HL-60/S4 (cell line): ENCODE data around the gene SF3A2.
"Not testable (repeated sequence)": the region's sequence is repeated elsewhere in the genome, so short reads cannot be mapped to it uniquely, and the experiment has no call there.

Experiments used
- in situ Hi-C: fragments of 300-500 bp; cut with MboI; formaldehyde crosslinking; loops from 2 replicates; pipeline ENCODE4 v1.14.3; 2022; ENCODE audit warnings: low sequenced_read_pairs

The SF3A2 gene

GRCh38 chr19:2273356-2274184 lies 36.9 kb downstream of the SF3A2 start:
- in situ Hi-C loops: no loop called here

GRCh38 chr19:2274185-2274711 lies 37.6 kb downstream of the SF3A2 start:
- in situ Hi-C loops: no loop called here

- in situ Hi-C loops: no loop called here
These were observed 38.4 kb downstream of the SF3A2 start for GRCh38 chr19:2274931-2275535.

GRCh38 chr19:2275588-2276428 lies 39.2 kb downstream of the SF3A2 start:
- in situ Hi-C loops: no loop called here

- in situ Hi-C loops: no loop called here
These were observed 39.9 kb downstream of the SF3A2 start for GRCh38 chr19:2276429-2276986.

GRCh38 chr19:2277138-2277537 lies 40.5 kb downstream of the SF3A2 start:
- in situ Hi-C loops: no loop called here

- in situ Hi-C loops: no loop called here
These were observed 42.0 kb downstream of the SF3A2 start for GRCh38 chr19:2278459-2279158.

GRCh38 chr19:2280633-2281264 lies 44.1 kb downstream of the SF3A2 start:
- in situ Hi-C loops: no loop called here

GRCh38 chr19:2281265-2282061 lies 44.8 kb downstream of the SF3A2 start:
- in situ Hi-C loops: not testable (repeated sequence)

- in situ Hi-C loops: no loop called here
These were observed 45.6 kb downstream of the SF3A2 start, which contains the start of gene PEAK3 for GRCh38 chr19:2282062-2282861. PEAK3 (minus strand) TSS chr19:2282175; CDS start chr19:2280931, 1,244 bp downstream.

GRCh38 chr19:2282862-2283237 lies 46.2 kb downstream of the SF3A2 start:
- in situ Hi-C loops: no loop called here

- in situ Hi-C loops: no loop called here
These were observed 47.3 kb downstream of the SF3A2 start for GRCh38 chr19:2283835-2284507.

- in situ Hi-C loops: no loop called here
These were observed 49.9 kb downstream of the SF3A2 start for GRCh38 chr19:2286402-2287140.

GRCh38 chr19:2287585-2288337 lies 51.1 kb downstream of the SF3A2 start:
- in situ Hi-C loops: no loop called here

- in situ Hi-C loops: no loop called here
These were observed 51.8 kb downstream of the SF3A2 start for GRCh38 chr19:2288338-2288817.
